ENCODE data around the gene IGF2R. TPM values are rescaled to one million over a fixed set of nuclear protein-coding genes. Genes with fewer than 3 reads are reported as not detected.

Gene IGF2R
- total RNA-seq, 3 donors from 2014 or later, result 60.4 to 112 (median 81.0) TPM

DNA sequence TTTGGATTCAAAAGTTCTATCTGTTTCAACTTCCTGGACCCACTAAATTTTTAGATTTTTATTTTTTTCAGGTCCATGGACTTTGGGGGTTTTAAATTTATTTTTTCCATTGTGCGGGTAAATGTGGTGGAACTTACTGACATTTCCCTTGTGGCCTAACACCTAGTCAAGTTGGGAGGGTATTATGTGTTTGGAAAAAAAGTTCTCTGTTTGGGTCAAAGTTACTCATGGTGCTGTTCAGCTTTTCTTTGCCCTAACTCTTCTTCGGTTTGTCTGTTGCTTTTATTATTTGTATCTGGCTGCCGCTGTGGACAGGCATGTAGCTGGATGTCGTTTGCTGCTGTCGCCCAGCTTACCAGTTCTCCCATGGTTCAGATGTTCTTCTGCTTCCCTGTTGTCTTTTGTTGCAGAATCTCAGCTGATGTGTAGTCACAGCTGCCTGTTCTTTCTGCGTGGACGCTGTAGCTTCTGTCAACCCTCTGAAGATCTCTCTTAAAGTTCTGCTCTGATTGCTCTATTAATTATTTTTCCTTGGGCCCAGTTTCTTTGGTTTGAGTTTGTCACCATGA is 7.9 kb downstream of the IGF2R start:
- TF ChIP-seq POLR2AphosphoS5 (IDR thresholded peaks at IDR 0.05) (no peak), CTCF (IDR thresholded peaks at IDR 0.05) (no peak), POLR2A (IDR thresholded peaks at IDR 0.05) (no peak)
- no peak for DNase-seq (ENCODE audit: low spot score in 2 of 2)
- H3K4me3 ChIP-seq, result peak overlapping the region in 1 of 3 donors; percentile 22
- no peaks in the 10 kb centered on the region for H3K36me3 ChIP-seq
- H3K4me1 ChIP-seq, result peaks cover 2 to 21% of the 10 kb centered on the region in 2 donors
- H3K9me3 ChIP-seq, result no peaks in the 10 kb centered on the region
- H3K27ac ChIP-seq, result peak overlapping the region; percentile 76 to 80
- no peaks in the 10 kb centered on the region for H3K27me3 ChIP-seq
- intact Hi-C loops (cut with DNase I; ENCODE audit: low total_unique reads), result no loop called here

- no peaks in the 10 kb centered on the region for H3K9me3 ChIP-seq
- intact Hi-C loops (cut with DNase I; ENCODE audit: low total_unique reads), result no loop called here
- peak overlapping the region in 2 of 3 donors; percentile 22 to 48 for H3K4me3 ChIP-seq
- H3K27me3 ChIP-seq, result no peaks in the 10 kb centered on the region
- peaks cover 4 to 26% of the 10 kb centered on the region in 2 donors for H3K4me1 ChIP-seq
- no peaks in the 10 kb centered on the region for H3K36me3 ChIP-seq
- peak in 1 of 2 donors; percentile 61 for DNase-seq (ENCODE audit: low spot score in 2 of 2)
- peak overlapping the region; percentile 76 to 80 for H3K27ac ChIP-seq
- TF ChIP-seq POLR2AphosphoS5 (IDR thresholded peaks at IDR 0.05), result no peak
- TF ChIP-seq POLR2A (IDR thresholded peaks at IDR 0.05), result no peak
- no peak for TF ChIP-seq CTCF (IDR thresholded peaks at IDR 0.05)
Measured at GRCh38 chr6:159977255-159977903, 8.5 kb downstream of the IGF2R start.

DNA sequence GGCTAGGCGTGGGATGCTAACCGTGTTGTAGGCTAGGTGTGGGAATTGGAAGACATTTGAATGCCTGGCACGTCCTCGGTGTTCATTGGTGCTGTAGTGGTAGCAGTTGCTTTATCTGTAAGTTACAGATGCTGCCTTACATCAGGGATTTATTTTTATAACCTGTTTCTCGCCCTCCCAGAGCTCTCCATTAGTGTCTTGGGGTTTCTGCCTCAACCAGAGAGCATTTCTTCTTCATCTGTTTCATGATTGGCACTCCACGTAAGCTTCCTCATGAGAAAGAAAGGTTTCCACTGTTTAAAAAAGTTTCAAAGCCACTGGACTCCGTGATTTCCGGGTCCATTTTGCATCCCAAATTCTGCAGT is 9.0 kb downstream of the IGF2R start:
- peaks cover 4 to 25% of the 10 kb centered on the region in 2 donors for H3K4me1 ChIP-seq
- H3K27ac ChIP-seq, result peak overlapping the region; percentile 59 to 76
- no peaks in the 10 kb centered on the region for H3K27me3 ChIP-seq
- no peaks in the 10 kb centered on the region for H3K36me3 ChIP-seq
- H3K4me3 ChIP-seq, result peak overlapping the region in 1 of 3 donors; percentile 48
- no peak for DNase-seq (ENCODE audit: low spot score in 2 of 2)
- intact Hi-C loops (cut with DNase I; ENCODE audit: low total_unique reads), result no loop called here
- TF ChIP-seq POLR2AphosphoS5 (IDR thresholded peaks at IDR 0.05) (no peak), POLR2A (IDR thresholded peaks at IDR 0.05) (no peak), CTCF (IDR thresholded peaks at IDR 0.05) (no peak)
- no peaks in the 10 kb centered on the region for H3K9me3 ChIP-seq

GRCh38 chr6:159978291-159979135 is 9.6 kb downstream of the IGF2R start:
- H3K4me1 ChIP-seq, result peaks cover 4 to 18% of the 10 kb centered on the region in 2 donors
- H3K4me3 ChIP-seq, result peak overlapping the region in 1 of 3 donors; percentile 19
- intact Hi-C loops (cut with DNase I; ENCODE audit: low total_unique reads), result no loop called here

More at GRCh38 chr6:159978291-159979135, 9.6 kb downstream of the IGF2R start:
- no peaks in the 10 kb centered on the region for H3K9me3 ChIP-seq
- no peak for DNase-seq (ENCODE audit: low spot score in 2 of 2)
- peak overlapping the region; percentile 59 to 76 for H3K27ac ChIP-seq
- no peak for TF ChIP-seq POLR2A (IDR thresholded peaks at IDR 0.05)
- TF ChIP-seq CTCF (IDR thresholded peaks at IDR 0.05), result no peak
- TF ChIP-seq POLR2AphosphoS5 (IDR thresholded peaks at IDR 0.05), result no peak
- no peaks in the 10 kb centered on the region for H3K36me3 ChIP-seq
- H3K27me3 ChIP-seq, result no peaks in the 10 kb centered on the region

Data from breast epithelium (tissue), 4 donors.